Right atrium auricular region (tissue), 2 donors: ENCODE data around the gene INTS6. TPM values are rescaled to one million over a fixed set of nuclear protein-coding genes. Genes with fewer than 3 reads are reported as not detected.

Source experiments
- DNase-seq: peaks from one replicate; pipeline ENCODE4 v3.0.0-alpha.2; 2019; ENCODE audit warnings: low spot score
- H3K27ac ChIP-seq, 2 donors: fragments of 200-600 bp; sonication (generic); 1 replicate in 1 of 2; 2 replicates in 1 of 2; pipeline ENCODE4 v1.5.1; 2016 to 2019
- H3K27me3 ChIP-seq, 2 donors: fragments of 200-600 bp; sonication (generic); one replicate each; pipeline versions ENCODE4 v1.5.1 to v1.6.0; 2017 to 2019
- H3K36me3 ChIP-seq: fragments of 200-600 bp; sonication (generic); one replicate; pipeline ENCODE4 v1.5.1; 2016
- H3K4me1 ChIP-seq, 2 donors: fragments of 200-600 bp; sonication (generic); one replicate each; pipeline versions ENCODE4 v1.5.1 to v1.6.0; 2017 to 2019
- H3K4me3 ChIP-seq, 2 donors: fragments of 200-600 bp; sonication (generic); 1 replicate in 1 of 2; 2 replicates in 1 of 2; pipeline ENCODE4 v1.5.1; 2017 to 2019; ENCODE audit warnings: mild to moderate bottlenecking in 1 of 2, moderate library complexity in 1 of 2
- H3K9me3 ChIP-seq, 2 donors: fragments of 200-600 bp; sonication (generic); one replicate each; pipeline ENCODE4 v1.5.1; 2019
- total RNA-seq, 2 donors: library from RNA; depleted of rRNA; stranded (reverse); fragments of >200 nt; gene quantifications; one replicate each; pipeline ENCODE4 v1.1.0, GENCODE V29; 2016
- TF ChIP-seq, protein P1 (sequence below), 2 donors: fragments of 200-600 bp; sonication (generic); IDR thresholded peaks; one replicate each; pipeline ENCODE4 v1.5.1; 2019; ENCODE audit warnings: antibody characterized with exemption in 2 of 2

INTS6 gene
- total RNA-seq, 2 donors from 2014 or later, result 18.7 to 27.6 TPM

GRCh38 chr13:51444922-51445321 lies 7.9 kb downstream of the INTS6 start:
- DNase-seq, result no peak
- TF ChIP-seq, protein P1, sequence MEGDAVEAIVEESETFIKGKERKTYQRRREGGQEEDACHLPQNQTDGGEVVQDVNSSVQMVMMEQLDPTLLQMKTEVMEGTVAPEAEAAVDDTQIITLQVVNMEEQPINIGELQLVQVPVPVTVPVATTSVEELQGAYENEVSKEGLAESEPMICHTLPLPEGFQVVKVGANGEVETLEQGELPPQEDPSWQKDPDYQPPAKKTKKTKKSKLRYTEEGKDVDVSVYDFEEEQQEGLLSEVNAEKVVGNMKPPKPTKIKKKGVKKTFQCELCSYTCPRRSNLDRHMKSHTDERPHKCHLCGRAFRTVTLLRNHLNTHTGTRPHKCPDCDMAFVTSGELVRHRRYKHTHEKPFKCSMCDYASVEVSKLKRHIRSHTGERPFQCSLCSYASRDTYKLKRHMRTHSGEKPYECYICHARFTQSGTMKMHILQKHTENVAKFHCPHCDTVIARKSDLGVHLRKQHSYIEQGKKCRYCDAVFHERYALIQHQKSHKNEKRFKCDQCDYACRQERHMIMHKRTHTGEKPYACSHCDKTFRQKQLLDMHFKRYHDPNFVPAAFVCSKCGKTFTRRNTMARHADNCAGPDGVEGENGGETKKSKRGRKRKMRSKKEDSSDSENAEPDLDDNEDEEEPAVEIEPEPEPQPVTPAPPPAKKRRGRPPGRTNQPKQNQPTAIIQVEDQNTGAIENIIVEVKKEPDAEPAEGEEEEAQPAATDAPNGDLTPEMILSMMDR (IDR thresholded peaks at IDR 0.05), result peak in 1 of 2 donors; percentile 48
- H3K9me3 ChIP-seq, result no peaks in the 10 kb centered on the region

GRCh38 chr13:51440381-51440780 lies 12.5 kb downstream of the INTS6 start:
- TF ChIP-seq, protein P1 (IDR thresholded peaks at IDR 0.05), result no peak
- Histone ChIP-seq H3K27ac (no peak overlapping the region), H3K9me3 (no peaks in the 10 kb centered on the region), H3K4me3 (no peak overlapping the region), H3K27me3 (no peaks in the 10 kb centered on the region), H3K36me3 (no peaks in the 10 kb centered on the region), H3K4me1 (no peaks in the 10 kb centered on the region)
- DNase-seq, result no peak

More at GRCh38 chr13:51444922-51445321, 7.9 kb downstream of the INTS6 start:
- no peaks in the 10 kb centered on the region for H3K36me3 ChIP-seq
- no peak overlapping the region for H3K27ac ChIP-seq
- H3K4me3 ChIP-seq, result no peak overlapping the region
- H3K27me3 ChIP-seq, result no peaks in the 10 kb centered on the region
- H3K4me1 ChIP-seq, result peaks cover 0 to 4% of the 10 kb centered on the region in 2 donors

GRCh38 chr13:51437550-51438127 lies 15.2 kb downstream of the INTS6 start:
- TF ChIP-seq, protein P1 (IDR thresholded peaks at IDR 0.05), result no peak
- Histone ChIP-seq H3K9me3 (no peaks in the 10 kb centered on the region), H3K36me3 (no peaks in the 10 kb centered on the region), H3K27me3 (no peaks in the 10 kb centered on the region), H3K4me1 (no peaks in the 10 kb centered on the region), H3K4me3 (no peak overlapping the region), H3K27ac (no peak overlapping the region)
- no peak for DNase-seq

GRCh38 chr13:51435002-51435578 lies 17.7 kb downstream of the INTS6 start:
- TF ChIP-seq, protein P1 (IDR thresholded peaks at IDR 0.05), result peak; percentile 32 to 62
- DNase-seq, result no peak
- H3K36me3 ChIP-seq, result no peaks in the 10 kb centered on the region
- no peaks in the 10 kb centered on the region for H3K4me1 ChIP-seq
- H3K9me3 ChIP-seq, result no peaks in the 10 kb centered on the region
- no peak overlapping the region for H3K4me3 ChIP-seq
- no peaks in the 10 kb centered on the region for H3K27me3 ChIP-seq
- no peak overlapping the region for H3K27ac ChIP-seq

DNA sequence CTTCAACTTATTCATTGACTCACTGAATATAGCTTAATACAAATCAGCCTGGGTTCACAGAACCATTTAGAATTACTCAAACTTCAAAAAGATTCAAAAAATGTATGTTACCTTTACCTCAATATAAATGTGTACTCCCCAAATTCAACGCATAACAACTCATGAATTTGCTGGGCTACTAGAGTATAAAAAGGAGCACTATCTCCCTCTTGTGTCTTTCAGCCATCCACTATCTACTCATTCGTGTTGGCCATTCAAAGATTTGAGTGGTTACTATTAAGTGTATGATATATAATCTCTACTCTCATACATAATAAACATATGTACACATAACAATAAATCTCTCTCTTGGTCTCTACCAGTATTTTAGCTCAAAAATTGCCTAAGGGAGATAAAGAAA lies 20.3 kb downstream of the INTS6 start:
- Histone ChIP-seq H3K9me3 (no peaks in the 10 kb centered on the region), H3K4me3 (no peak overlapping the region), H3K4me1 (no peaks in the 10 kb centered on the region), H3K27me3 (no peaks in the 10 kb centered on the region), H3K36me3 (peaks cover 16% of the 10 kb centered on the region), H3K27ac (no peak overlapping the region)
- TF ChIP-seq, protein P1 (IDR thresholded peaks at IDR 0.05), result no peak
- no peak for DNase-seq

DNA sequence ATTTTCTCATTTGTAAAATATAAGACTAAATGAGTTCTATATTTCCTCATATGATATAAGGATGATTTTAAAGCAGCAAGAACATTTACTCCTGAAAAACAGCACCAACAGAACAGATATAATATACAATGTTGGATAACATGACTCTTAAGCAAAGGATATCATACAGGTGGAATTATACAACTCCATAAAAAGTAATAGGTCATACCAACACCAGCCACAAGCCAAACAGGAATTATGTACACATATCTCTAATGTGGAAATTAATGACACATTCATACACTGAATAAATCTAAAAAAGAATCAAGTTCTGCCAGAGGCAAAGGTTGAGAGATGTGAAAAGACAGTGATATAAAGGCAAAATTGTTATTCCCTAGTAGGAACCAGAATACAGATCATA lies 25.9 kb downstream of the INTS6 start:
- no peak overlapping the region for H3K4me3 ChIP-seq
- H3K4me1 ChIP-seq, result peaks cover 0 to 15% of the 10 kb centered on the region in 2 donors
- no peaks in the 10 kb centered on the region for H3K9me3 ChIP-seq
- DNase-seq, result no peak
- no peak overlapping the region for H3K27ac ChIP-seq
- H3K27me3 ChIP-seq, result no peaks in the 10 kb centered on the region
- TF ChIP-seq, protein P1 (IDR thresholded peaks at IDR 0.05), result no peak
- H3K36me3 ChIP-seq, result peaks cover 16% of the 10 kb centered on the region
